Omental fat pad (tissue), 4 donors: ENCODE data around the gene MFNG. TPM values are rescaled to one million over a fixed set of nuclear protein-coding genes. Genes with fewer than 3 reads are reported as not detected.

ENCODE experiments used
- ATAC-seq: fragments of 150-250 bp; one replicate; pipeline ENCODE4 v1.9.1; 2016; ENCODE audit warnings: mild to moderate bottlenecking, moderate library complexity; ENCODE audit not compliant: low FRiP score
- DNase-seq: peaks from one replicate; pipeline ENCODE4 v3.0.0-alpha.2; 2019; ENCODE audit warnings: low spot score
- CTCF ChIP-seq, 3 donors: fragments of 450-650 bp; IDR thresholded peaks; one replicate each; pipeline ENCODE4 v1.5.1; 2016 to 2017; ENCODE audit warnings: antibody characterized with exemption in 3 of 3, mild to moderate bottlenecking in 3 of 3, moderate library complexity in 2 of 3
- total RNA-seq, 4 donors: library from RNA; depleted of rRNA; stranded (reverse); fragments of >200 nt; gene quantifications; one replicate each; pipeline ENCODE4 v1.1.0, GENCODE V29; 2016

MFNG gene
- total RNA-seq, 4 donors from 2014 or later, result 16.0 to 64.2 (median 35.7) TPM

DNA sequence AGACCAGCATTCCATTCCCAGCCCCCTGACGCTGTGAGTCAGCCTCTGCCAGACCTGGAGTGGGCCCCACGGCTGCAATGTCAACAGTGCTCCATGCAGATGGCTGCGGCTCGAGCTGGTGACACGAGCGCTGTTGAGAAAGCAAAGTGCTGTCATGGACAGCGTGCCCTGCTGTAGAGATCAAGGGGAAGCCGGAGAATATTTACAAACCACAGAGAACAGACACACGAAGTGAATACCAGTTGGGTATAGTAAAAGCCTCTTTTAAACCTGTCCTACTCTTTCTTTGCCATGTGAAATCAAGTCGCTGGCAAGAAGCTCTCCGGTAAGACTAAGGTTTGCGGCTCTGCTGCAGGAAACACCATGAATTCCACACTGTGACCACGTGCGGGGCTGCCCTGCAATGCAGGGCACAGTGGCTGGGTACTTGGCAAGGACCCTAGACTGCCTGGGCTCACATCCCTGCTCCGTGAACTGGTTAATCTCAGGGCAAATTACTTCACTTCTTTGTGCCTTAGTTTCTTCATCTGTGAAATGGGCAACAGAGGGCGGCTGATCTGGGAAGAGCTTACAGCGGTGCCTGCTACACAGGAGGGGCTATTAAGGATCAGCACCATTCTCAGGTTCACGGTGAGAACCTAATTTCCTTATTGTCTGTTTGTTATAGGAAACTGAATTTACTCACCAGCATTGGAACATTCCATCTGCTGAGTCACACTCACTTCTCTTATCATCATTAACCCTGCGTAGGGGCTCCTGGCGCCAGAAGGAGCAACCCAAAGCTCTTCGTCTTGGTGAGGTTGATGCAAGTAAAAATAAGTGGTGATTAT is 31.1 kb downstream of the MFNG start:
- TF ChIP-seq CTCF (IDR thresholded peaks at IDR 0.05), result no peak
- ATAC-seq, result peak; percentile 69
- no peak for DNase-seq

GRCh38 chr22:37453696-37454095 is 32.5 kb downstream of the MFNG start:
- no peak for TF ChIP-seq CTCF (IDR thresholded peaks at IDR 0.05)
- DNase-seq, result no peak
- ATAC-seq, result no peak

GRCh38 chr22:37451218-37451617 is 35.0 kb downstream of the MFNG start:
- no peak for DNase-seq
- ATAC-seq, result no peak

GRCh38 chr22:37449331-37450001 is 36.7 kb downstream of the MFNG start:
- ATAC-seq (no peak), DNase-seq (no peak)
- TF ChIP-seq CTCF (IDR thresholded peaks at IDR 0.05), result no peak

More at GRCh38 chr22:37451218-37451617, 35.0 kb downstream of the MFNG start:
- TF ChIP-seq CTCF (IDR thresholded peaks at IDR 0.05), result no peak

GRCh38 chr22:37448516-37449127 is 37.6 kb downstream of the MFNG start:
- no peak for DNase-seq
- no peak for ATAC-seq
- no peak for TF ChIP-seq CTCF (IDR thresholded peaks at IDR 0.05)

DNA sequence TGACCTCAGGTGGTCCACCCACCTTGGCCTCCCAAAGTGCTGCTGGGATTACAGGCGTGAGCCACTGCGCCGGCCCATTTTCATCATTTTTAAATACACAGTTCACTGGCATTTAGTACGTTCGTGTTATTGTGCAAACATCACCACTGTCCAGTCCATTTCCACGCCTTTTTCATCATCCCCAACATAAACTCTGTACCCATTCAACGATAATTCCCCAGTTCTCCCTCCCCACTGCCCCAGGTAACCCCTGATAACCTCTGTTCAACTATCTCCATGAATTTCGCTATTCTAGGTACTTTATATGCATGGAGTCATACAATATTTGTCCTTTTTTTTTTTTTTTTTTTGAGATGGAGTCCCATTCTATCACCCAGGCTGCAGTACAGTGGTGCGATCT is 40.7 kb downstream of the MFNG start:
- ATAC-seq, result no peak
- no peak for DNase-seq
- no peak for TF ChIP-seq CTCF (IDR thresholded peaks at IDR 0.05)
